Measurements from ENCODE around the gene NTM. TPM values are rescaled to one million over a fixed set of nuclear protein-coding genes. Genes with fewer than 3 reads are reported as not detected.
A peak's percentile ranks its signal among the peaks of the same experiment; 100 is the strongest.

The NTM gene
- total RNA-seq, 1 experiment from 2014 or later, result 9.9 TPM

DNA sequence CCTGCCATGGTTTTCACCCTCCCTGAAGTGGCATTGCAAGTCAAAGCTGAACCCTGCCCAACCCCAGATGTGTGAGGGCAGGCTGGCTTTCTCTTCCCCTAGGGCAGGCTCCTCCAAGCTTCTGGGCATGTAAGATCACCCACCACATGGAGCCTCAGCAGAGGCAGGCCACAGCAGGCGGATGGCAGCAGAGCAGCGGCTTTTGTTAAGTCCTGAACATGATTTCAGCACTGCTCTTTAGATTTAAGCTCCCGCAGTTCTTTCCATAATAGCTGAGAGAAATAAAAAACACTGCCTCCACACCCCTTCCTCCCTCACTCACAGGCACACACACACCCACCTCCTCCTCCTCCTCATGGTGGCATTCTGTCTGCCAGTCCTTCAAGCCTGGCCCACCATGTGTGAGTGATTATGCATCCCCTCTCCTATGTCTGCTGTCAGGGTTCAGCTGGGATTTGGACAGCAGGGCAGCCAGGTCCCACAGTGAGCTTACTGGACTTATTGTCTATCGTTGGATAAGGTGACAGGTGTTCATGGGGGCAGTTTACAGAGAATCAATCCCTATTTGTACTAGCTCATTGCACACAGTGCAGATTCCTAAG lies 5.0 kb upstream of the NTM start:
- Histone ChIP-seq H2BK20ac (ENCODE audit: low read depth, low read length, poor library complexity, severe bottlenecking) (no peak overlapping the region), H3K18ac (ENCODE audit: insufficient read length, low read depth, low read length) (peak overlapping the region; percentile 36), H4K20me1 (ENCODE audit: control insufficient read depth, insufficient read depth, insufficient read length) (no peaks in the 10 kb centered on the region), H3K27ac (ENCODE audit: insufficient read length, low read depth, low read length) (no peak overlapping the region), H4K8ac (replicated peaks; ENCODE audit: insufficient read length, low read depth, low read length) (peak overlapping the region; percentile 50), H3K4me1 (ENCODE audit: insufficient read depth, low read length) (no peaks in the 10 kb centered on the region), H3K56ac (ENCODE audit: insufficient read length, low read depth, low read length) (no peak overlapping the region), H4K5ac (ENCODE audit: insufficient read length, low read depth, low read length) (no peak overlapping the region), H3K23me2 (ENCODE audit: insufficient read length, low read depth, low read length, poor library complexity, severe bottlenecking) (no peaks in the 10 kb centered on the region), H3K9me3 (ENCODE audit: control insufficient read depth, low read depth, low read length) (no peaks in the 10 kb centered on the region), H2BK15ac (ENCODE audit: low read depth, low read length) (no peak overlapping the region), H3K79me2 (ENCODE audit: insufficient read depth, low read length) (no peaks in the 10 kb centered on the region), H4K91ac (ENCODE audit: insufficient read length, low read depth, low read length) (no peak overlapping the region), H3K79me1 (ENCODE audit: insufficient read depth, low read depth, low read length, poor library complexity, severe bottlenecking) (no peaks in the 10 kb centered on the region), H3K9ac (ENCODE audit: extremely low read depth, insufficient read length, low read length) (no peak overlapping the region), H3K27me3 (ENCODE audit: insufficient read depth, low read length) (no peaks in the 10 kb centered on the region), H2BK120ac (ENCODE audit: low read depth, low read length, poor library complexity, severe bottlenecking) (no peak overlapping the region), H3T11ph (ENCODE audit: low read length) (no peak overlapping the region), H2AK5ac (ENCODE audit: insufficient read length, low read length) (no peak overlapping the region), H3K4ac (ENCODE audit: low read depth, low read length) (no peak overlapping the region), H2BK12ac (ENCODE audit: insufficient read length, low read depth, low read length) (no peak overlapping the region), H3K14ac (ENCODE audit: insufficient read depth, low read length) (no peak overlapping the region; the same call in 1 of the 2 replicates), H3K4me2 (ENCODE audit: insufficient read depth, insufficient read length, low read length) (no peak overlapping the region), H2BK5ac (ENCODE audit: insufficient read length, low read length) (no peak overlapping the region), H2AFZ (ENCODE audit: low read length) (no peak overlapping the region), H3K23ac (ENCODE audit: insufficient read length, low read depth, low read length) (no peak overlapping the region)
- Mint-ChIP-seq H3K4me3 (no peak overlapping the region), H3K36me3 (ENCODE audit: insufficient read depth in 1 of 3, low read depth in 3 of 3) (peaks cover 0 to 4% (median 2%) of the 10 kb centered on the region in 3 experiments; a peak in 3 of 7 replicates), H3K27ac (peak overlapping the region in 1 of 3 experiments; percentile 42; a peak in 2 of 7 replicates), H3K4me1 (no peaks in the 10 kb centered on the region), H3K9me3 (no peaks in the 10 kb centered on the region), H3K27me3 (ENCODE audit: low read depth) (no peaks in the 10 kb centered on the region)
- DNase-seq, result no peak
- WGBS (ENCODE audit: extremely low coverage, insufficient read length, low lambda C conversion rate), result no CpG with 5 or more reads among the region's 4 CpGs
- TF ChIP-seq, protein P1, sequence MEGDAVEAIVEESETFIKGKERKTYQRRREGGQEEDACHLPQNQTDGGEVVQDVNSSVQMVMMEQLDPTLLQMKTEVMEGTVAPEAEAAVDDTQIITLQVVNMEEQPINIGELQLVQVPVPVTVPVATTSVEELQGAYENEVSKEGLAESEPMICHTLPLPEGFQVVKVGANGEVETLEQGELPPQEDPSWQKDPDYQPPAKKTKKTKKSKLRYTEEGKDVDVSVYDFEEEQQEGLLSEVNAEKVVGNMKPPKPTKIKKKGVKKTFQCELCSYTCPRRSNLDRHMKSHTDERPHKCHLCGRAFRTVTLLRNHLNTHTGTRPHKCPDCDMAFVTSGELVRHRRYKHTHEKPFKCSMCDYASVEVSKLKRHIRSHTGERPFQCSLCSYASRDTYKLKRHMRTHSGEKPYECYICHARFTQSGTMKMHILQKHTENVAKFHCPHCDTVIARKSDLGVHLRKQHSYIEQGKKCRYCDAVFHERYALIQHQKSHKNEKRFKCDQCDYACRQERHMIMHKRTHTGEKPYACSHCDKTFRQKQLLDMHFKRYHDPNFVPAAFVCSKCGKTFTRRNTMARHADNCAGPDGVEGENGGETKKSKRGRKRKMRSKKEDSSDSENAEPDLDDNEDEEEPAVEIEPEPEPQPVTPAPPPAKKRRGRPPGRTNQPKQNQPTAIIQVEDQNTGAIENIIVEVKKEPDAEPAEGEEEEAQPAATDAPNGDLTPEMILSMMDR (conservative IDR thresholded peaks at IDR 0.05), result no peak
